NCI-H2227 treated with DMSO at 0.1 percent for 48 hours (cell line): ENCODE data around the gene TPI1.
"Not testable (repeated sequence)": the region's sequence is repeated elsewhere in the genome, so short reads cannot be mapped to it uniquely, and the experiment has no call there.

Experiments
- DNase-seq: peaks from one replicate; lab custom pipeline; 2025; lab: John Stamatoyannopoulos, UW

The TPI1 gene

DNA sequence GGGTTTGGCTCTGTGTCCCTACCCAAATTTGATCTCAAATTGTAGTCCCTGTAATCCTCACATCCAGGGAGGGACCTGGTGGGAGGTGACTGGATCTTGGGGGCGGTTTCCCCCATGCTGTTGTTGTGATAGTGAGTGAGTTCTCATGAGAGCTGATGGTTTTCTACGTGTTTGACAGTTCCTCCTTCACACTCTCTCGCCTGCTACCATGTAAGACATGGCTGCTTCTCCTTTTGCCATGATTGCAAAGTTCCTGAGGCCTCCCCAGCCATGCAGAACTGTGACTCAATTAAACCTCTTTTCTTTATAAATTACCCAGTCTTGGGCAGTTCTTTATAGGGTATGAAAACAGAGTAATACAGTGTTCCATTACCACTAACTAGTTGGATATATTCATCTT, 27.0 kb downstream of the TPI1 start:
- no peak for DNase-seq

GRCh38 chr12:6896846-6897435, 29.6 kb downstream of the TPI1 start:
- DNase-seq = no peak

DNA sequence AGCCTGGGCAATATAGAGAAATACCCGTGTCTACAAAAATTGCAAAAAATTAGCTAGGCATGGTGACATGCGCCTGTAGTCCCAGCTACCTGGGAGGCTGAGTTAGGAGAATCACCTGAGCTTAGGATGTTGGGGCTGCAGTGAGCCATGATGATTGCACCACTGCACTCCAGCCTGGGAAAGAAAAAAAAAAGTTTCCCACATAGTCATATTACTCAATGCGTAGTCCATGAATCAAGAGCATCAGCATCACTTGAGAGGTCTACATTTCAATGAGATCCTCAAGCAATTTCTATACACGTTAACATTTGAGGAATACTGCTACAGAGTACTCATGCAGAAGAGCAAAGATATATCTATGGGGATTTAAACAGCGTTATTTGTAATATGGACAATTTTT, 32.1 kb downstream of the TPI1 start:
- DNase-seq = no peak

DNA sequence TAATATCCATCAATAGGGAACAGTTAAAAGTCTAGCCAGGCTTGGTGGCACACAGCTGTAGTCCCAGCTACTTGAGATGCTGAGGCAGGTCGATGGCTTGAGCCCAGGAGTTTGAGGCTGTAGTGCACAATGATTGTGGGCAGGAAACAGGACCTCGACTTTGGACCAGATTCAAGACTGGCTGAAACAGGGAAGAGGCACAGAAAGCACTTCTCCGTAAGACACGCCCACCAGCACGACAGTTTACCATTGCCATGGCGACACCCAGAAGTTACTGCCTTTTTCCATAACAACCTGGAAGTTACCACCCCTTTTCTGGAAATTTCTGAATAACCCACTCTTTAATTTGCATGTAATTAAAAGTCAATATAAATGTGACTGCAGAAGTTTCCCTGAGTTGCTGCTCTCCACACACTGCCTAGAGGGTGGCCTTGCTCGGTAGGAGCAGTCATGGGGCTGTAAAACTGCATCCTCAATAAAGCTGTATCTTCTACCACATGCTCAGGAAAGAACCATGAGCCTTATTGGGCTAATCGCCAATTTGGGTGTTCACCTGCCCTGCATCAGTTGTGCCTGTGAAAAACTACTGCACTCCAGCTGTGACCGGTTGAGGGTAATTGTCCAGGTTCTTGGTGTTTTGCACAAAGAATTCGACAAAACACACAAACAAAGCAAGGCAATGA, 32.6 kb downstream of the TPI1 start:
- no peak for DNase-seq

- DNase-seq = no peak
These were observed 35.1 kb downstream of the TPI1 start for GRCh38 chr12:6902448-6902847.

DNA sequence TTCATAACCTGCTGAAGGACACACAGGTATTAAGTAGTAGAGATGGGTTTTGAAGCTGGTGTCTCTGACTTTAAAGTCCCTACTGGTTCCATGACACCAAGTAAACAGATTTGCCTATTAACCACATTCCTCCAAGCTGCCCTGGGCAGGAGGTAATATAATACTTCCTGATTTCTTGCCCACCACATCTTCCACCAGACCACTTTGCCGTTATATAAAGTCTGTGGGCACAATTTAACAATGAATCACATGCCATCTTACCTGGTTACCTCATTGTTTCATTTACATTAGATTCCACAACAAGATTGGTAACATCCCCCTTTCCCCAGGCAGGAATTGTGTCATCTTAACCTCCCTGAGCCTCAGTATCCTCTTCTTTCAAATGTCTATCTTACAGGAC, 36.4 kb downstream of the TPI1 start:
- no peak for DNase-seq

- DNase-seq = peak; percentile 97
These were observed 37.2 kb downstream of the TPI1 start, which contains the start of gene LRRC23 for GRCh38 chr12:6904280-6905276. TSS of gene LRRC23 (plus strand) at chr12:6904822. CDS start at chr12:6905634, 812 bp downstream.

- no peak for DNase-seq
These were observed 38.2 kb downstream of the TPI1 start for GRCh38 chr12:6905414-6906040.

DNA sequence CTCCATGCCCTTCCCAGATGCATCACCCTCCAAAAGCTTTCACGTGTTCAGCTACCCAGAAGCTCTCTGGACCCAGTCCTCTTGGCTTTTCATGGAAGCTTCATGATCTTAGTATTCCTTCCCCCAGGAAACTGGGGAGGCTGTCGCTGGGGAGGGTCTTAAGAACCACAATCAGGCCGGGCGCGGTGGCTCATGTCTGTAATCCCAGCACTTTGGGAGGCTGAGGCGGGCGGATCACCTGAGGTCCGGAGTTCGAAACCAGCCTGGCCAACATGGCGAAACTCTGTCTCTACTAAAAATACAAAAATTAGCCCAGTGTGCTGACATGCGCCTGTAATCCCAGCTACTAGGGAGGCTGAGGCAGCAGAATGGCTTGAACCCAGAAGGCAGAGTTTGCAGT, 40.8 kb downstream of the TPI1 start:
- not testable (repeated sequence) for DNase-seq

DNA sequence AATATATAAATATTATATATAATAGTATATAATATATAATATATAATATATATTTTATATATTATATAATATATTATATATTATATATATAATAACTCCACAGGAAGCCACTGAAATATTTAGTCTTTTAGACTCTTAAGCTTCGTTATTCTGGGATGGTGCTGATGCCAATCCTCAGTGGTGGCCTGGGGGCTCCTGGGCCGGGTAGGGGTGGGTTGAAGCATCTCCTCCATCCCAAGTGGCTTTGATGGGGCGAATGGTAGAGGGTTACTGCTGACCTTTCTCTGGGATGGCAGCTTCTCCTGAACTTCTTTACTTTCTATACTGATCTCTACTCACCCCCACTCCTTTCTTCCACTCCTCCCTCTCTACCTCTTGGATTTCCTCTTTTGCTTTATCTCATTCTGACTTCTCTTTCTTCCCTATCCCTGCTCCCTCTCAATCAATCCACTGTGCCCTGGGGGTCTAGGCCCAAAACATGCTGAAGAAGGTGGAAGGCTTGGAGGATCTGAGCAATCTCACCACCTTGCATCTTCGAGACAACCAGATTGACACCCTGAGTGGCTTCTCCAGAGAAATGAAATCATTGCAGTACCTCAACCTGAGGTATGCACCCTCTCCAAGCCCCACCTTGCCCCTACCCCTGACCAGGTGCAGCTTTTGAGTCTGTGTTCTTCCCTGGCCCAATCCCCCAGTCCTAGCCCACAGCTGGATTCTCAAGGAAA, 42.3 kb downstream of the TPI1 start:
- no peak for DNase-seq

GRCh38 chr12:6912164-6912935, 45.0 kb downstream of the TPI1 start:
- DNase-seq = no peak

DNA sequence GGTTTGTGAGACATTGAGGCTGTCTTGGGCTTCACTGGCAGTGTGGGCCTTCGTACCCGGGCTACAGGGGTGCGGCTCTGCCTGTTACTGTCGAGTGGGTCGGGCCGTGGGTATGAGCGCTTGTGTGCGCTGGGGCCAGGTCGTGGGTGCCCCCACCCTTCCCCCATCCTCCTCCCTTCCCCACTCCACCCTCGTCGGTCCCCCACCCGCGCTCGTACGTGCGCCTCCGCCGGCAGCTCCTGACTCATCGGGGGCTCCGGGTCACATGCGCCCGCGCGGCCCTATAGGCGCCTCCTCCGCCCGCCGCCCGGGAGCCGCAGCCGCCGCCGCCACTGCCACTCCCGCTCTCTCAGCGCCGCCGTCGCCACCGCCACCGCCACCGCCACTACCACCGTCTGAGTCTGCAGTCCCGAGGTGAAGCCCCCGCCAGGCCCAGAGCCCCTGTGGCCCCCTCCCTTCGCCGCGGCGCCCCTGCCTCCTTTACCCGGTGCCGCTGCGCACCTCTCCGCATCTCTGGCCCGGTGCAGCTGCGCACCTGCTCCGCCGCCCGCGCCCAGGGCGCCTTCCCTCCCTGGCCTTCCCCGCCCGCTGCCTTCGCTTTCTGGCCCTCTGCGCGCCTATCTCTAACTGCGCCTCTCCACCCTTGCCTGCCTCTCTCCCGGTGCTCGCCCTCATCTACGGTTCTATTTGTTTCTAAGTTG, 47.1 kb downstream of the TPI1 start, which contains the start of gene ENO2:
TSS of gene ENO2 (plus strand) at position 335 of the 701 bp plus-strand sequence. CDS start 1,253 bp downstream, outside the sequence.
- peak; percentile 43 for DNase-seq

GRCh38 chr12:6914947-6915788, 47.8 kb downstream of the TPI1 start:
- DNase-seq = peak; percentile 47

- no peak for DNase-seq
These were observed 48.5 kb downstream of the TPI1 start for GRCh38 chr12:6915789-6916285.

- no peak for DNase-seq
These were observed 49.3 kb downstream of the TPI1 start for GRCh38 chr12:6916426-6917200.

DNA sequence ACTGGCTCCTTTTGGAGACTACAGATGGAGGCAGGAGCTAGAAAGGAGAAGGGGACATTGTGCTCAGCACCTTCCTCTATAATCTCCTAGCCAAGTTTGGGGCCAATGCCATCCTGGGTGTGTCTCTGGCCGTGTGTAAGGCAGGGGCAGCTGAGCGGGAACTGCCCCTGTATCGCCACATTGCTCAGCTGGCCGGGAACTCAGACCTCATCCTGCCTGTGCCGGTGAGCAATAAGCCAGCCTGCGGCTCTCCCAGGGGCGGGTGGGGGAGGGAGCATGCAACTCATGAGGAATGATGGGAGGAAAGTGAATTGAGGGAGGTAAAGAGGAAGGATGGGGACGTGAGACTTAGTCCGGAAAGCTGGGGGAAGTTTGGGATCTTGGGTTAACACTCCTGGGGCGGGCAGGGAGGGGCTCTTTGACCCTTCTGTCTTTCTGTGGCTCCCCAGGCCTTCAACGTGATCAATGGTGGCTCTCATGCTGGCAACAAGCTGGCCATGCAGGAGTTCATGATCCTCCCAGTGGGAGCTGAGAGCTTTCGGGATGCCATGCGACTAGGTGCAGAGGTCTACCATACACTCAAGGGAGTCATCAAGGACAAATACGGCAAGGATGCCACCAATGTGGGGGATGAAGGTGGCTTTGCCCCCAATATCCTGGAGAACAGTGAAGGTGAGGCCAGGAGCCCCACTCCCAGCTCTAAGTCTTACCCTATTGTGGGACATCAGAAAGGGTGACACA, 50.3 kb downstream of the TPI1 start:
- no peak for DNase-seq

DNA sequence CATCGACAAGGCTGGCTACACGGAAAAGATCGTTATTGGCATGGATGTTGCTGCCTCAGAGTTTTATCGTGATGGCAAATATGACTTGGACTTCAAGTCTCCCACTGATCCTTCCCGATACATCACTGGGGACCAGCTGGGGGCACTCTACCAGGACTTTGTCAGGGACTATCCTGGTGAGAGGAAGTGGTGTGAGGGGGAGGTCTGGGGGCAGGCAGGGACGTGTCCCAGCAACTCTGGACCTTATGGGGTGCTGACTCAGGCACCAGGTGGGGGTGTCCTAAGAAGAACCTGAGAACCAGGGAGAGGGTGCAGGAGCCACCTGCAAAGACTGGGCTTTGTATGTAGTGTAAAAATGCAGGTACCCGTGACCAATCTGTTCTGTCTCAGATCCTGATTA, 52.3 kb downstream of the TPI1 start:
- DNase-seq = no peak
